ENCODE measurements around the gene SEC24A.
"Not testable (repeated sequence)": the region's sequence is repeated elsewhere in the genome, so short reads cannot be mapped to it uniquely, and the experiment has no call there.

The SEC24A gene

GRCh38 chr5:134620634-134621033, 28.0 kb upstream of the SEC24A start:
- Histone ChIP-seq H3K4me3 (ENCODE audit: low read length) (no peak overlapping the region), H3K27ac (ENCODE audit: low read depth, low read length) (no peak overlapping the region), H3K9me3 (ENCODE audit: insufficient read depth, low read depth, low read length) (no peaks in the 10 kb centered on the region), H3K4me1 (ENCODE audit: insufficient read depth, low read length) (no peaks in the 10 kb centered on the region), H3K27me3 (ENCODE audit: insufficient read depth, low read length) (no peaks in the 10 kb centered on the region), H3K36me3 (ENCODE audit: insufficient read depth, low read length) (peaks cover 42% of the 10 kb centered on the region), H3K9ac (ENCODE audit: low read depth, low read length) (no peak overlapping the region)
- WGBS = 93% methylated on average over 2 of the region's 2 CpGs

GRCh38 chr5:134625559-134625958, 23.0 kb upstream of the SEC24A start:
- 90% methylated on average over 1 of the region's 1 CpG for WGBS
- H3K4me1 ChIP-seq (ENCODE audit: insufficient read depth, low read length) = no peaks in the 10 kb centered on the region
- no peaks in the 10 kb centered on the region for H3K27me3 ChIP-seq (ENCODE audit: insufficient read depth, low read length)
- H3K4me3 ChIP-seq (ENCODE audit: low read length) = no peak overlapping the region
- no peaks in the 10 kb centered on the region for H3K9me3 ChIP-seq (ENCODE audit: insufficient read depth, low read depth, low read length)
- no peak overlapping the region for H3K27ac ChIP-seq (ENCODE audit: low read depth, low read length)
- peaks cover 20% of the 10 kb centered on the region for H3K36me3 ChIP-seq (ENCODE audit: insufficient read depth, low read length)
- H3K9ac ChIP-seq (ENCODE audit: low read depth, low read length) = no peak overlapping the region

GRCh38 chr5:134626369-134627014, 22.1 kb upstream of the SEC24A start:
- no peak overlapping the region for H3K27ac ChIP-seq (ENCODE audit: low read depth, low read length)
- no peaks in the 10 kb centered on the region for H3K9me3 ChIP-seq (ENCODE audit: insufficient read depth, low read depth, low read length)
- no peaks in the 10 kb centered on the region for H3K4me1 ChIP-seq (ENCODE audit: insufficient read depth, low read length)
- H3K36me3 ChIP-seq (ENCODE audit: insufficient read depth, low read length) = peaks cover 12% of the 10 kb centered on the region
- H3K4me3 ChIP-seq (ENCODE audit: low read length) = no peak overlapping the region
- H3K9ac ChIP-seq (ENCODE audit: low read depth, low read length) = no peak overlapping the region
- no peaks in the 10 kb centered on the region for H3K27me3 ChIP-seq (ENCODE audit: insufficient read depth, low read length)
- WGBS = 89% methylated on average over 1 of the region's 2 CpGs

GRCh38 chr5:134634227-134634626, 14.4 kb upstream of the SEC24A start:
- no peaks in the 10 kb centered on the region for H3K4me1 ChIP-seq (ENCODE audit: insufficient read depth, low read length)
- no peaks in the 10 kb centered on the region for H3K27me3 ChIP-seq (ENCODE audit: insufficient read depth, low read length)
- no peaks in the 10 kb centered on the region for H3K36me3 ChIP-seq (ENCODE audit: insufficient read depth, low read length)
- no peak overlapping the region for H3K27ac ChIP-seq (ENCODE audit: low read depth, low read length)
- no peak overlapping the region for H3K4me3 ChIP-seq (ENCODE audit: low read length)
- WGBS = 92% methylated on average over 10 of the region's 10 CpGs
- no peaks in the 10 kb centered on the region for H3K9me3 ChIP-seq (ENCODE audit: insufficient read depth, low read depth, low read length)
- no peak overlapping the region for H3K9ac ChIP-seq (ENCODE audit: low read depth, low read length)

- H3K4me1 ChIP-seq (ENCODE audit: insufficient read depth, low read length); H3K27me3 ChIP-seq (ENCODE audit: insufficient read depth, low read length); H3K4me3 ChIP-seq (ENCODE audit: low read length); H3K9me3 ChIP-seq (ENCODE audit: insufficient read depth, low read depth, low read length); H3K27ac ChIP-seq (ENCODE audit: low read depth, low read length); H3K36me3 ChIP-seq (ENCODE audit: insufficient read depth, low read length); H3K9ac ChIP-seq (ENCODE audit: low read depth, low read length): not testable (repeated sequence)
- WGBS = 85% methylated on average over 1 of the region's 1 CpG
Observed at GRCh38 chr5:134635366-134635765, 13.2 kb upstream of the SEC24A start.

- no peak overlapping the region for H3K9ac ChIP-seq (ENCODE audit: low read depth, low read length)
- H3K36me3 ChIP-seq (ENCODE audit: insufficient read depth, low read length) = no peaks in the 10 kb centered on the region
- H3K4me3 ChIP-seq (ENCODE audit: low read length) = no peak overlapping the region
- WGBS = 94% methylated on average over 9 of the region's 9 CpGs
- no peaks in the 10 kb centered on the region for H3K9me3 ChIP-seq (ENCODE audit: insufficient read depth, low read depth, low read length)
- H3K4me1 ChIP-seq (ENCODE audit: insufficient read depth, low read length) = no peaks in the 10 kb centered on the region
- no peaks in the 10 kb centered on the region for H3K27me3 ChIP-seq (ENCODE audit: insufficient read depth, low read length)
- no peak overlapping the region for H3K27ac ChIP-seq (ENCODE audit: low read depth, low read length)
Observed at GRCh38 chr5:134637116-134637721, 11.4 kb upstream of the SEC24A start.

- Histone ChIP-seq H3K4me3 (ENCODE audit: low read length) (no peak overlapping the region), H3K36me3 (ENCODE audit: insufficient read depth, low read length) (no peaks in the 10 kb centered on the region), H3K9ac (ENCODE audit: low read depth, low read length) (no peak overlapping the region), H3K27me3 (ENCODE audit: insufficient read depth, low read length) (no peaks in the 10 kb centered on the region), H3K9me3 (ENCODE audit: insufficient read depth, low read depth, low read length) (no peaks in the 10 kb centered on the region), H3K4me1 (ENCODE audit: insufficient read depth, low read length) (no peaks in the 10 kb centered on the region), H3K27ac (ENCODE audit: low read depth, low read length) (no peak overlapping the region)
- 92% methylated on average over 4 of the region's 4 CpGs for WGBS
Observed at GRCh38 chr5:134638760-134639201, 9.8 kb upstream of the SEC24A start.

- no peak overlapping the region for H3K9ac ChIP-seq (ENCODE audit: low read depth, low read length)
- H3K27ac ChIP-seq (ENCODE audit: low read depth, low read length) = no peak overlapping the region
- H3K36me3 ChIP-seq (ENCODE audit: insufficient read depth, low read length) = no peaks in the 10 kb centered on the region
- 90% methylated on average over 6 of the region's 6 CpGs for WGBS
- no peaks in the 10 kb centered on the region for H3K27me3 ChIP-seq (ENCODE audit: insufficient read depth, low read length)
- H3K4me3 ChIP-seq (ENCODE audit: low read length) = no peak overlapping the region
- H3K4me1 ChIP-seq (ENCODE audit: insufficient read depth, low read length) = no peaks in the 10 kb centered on the region
- no peaks in the 10 kb centered on the region for H3K9me3 ChIP-seq (ENCODE audit: insufficient read depth, low read depth, low read length)
Observed at GRCh38 chr5:134642931-134643530, 5.6 kb upstream of the SEC24A start.

GRCh38 chr5:134647750-134648424, 698 bp upstream of the SEC24A start:
- no peaks in the 10 kb centered on the region for H3K9me3 ChIP-seq (ENCODE audit: insufficient read depth, low read depth, low read length)
- peak overlapping the region; percentile 87 for H3K27ac ChIP-seq (ENCODE audit: low read depth, low read length)
- no peaks in the 10 kb centered on the region for H3K27me3 ChIP-seq (ENCODE audit: insufficient read depth, low read length)
- peak overlapping the region; percentile 67 for H3K4me3 ChIP-seq (ENCODE audit: low read length)
- 16% methylated on average over 14 of the region's 15 CpGs for WGBS
- peak overlapping the region; percentile 85 for H3K9ac ChIP-seq (ENCODE audit: low read depth, low read length)
- peaks cover 9% of the 10 kb centered on the region; the same call in 1 of the 2 replicates for H3K4me1 ChIP-seq (ENCODE audit: insufficient read depth, low read length)
- no peaks in the 10 kb centered on the region for H3K36me3 ChIP-seq (ENCODE audit: insufficient read depth, low read length)

- 2% methylated on average over 16 of the region's 18 CpGs for WGBS
- no peaks in the 10 kb centered on the region for H3K27me3 ChIP-seq (ENCODE audit: insufficient read depth, low read length)
- H3K9ac ChIP-seq (ENCODE audit: low read depth, low read length) = peak overlapping the region; percentile 85
- H3K36me3 ChIP-seq (ENCODE audit: insufficient read depth, low read length) = no peaks in the 10 kb centered on the region
- peak overlapping the region; percentile 87; the same call in 1 of the 2 replicates for H3K27ac ChIP-seq (ENCODE audit: low read depth, low read length)
- no peaks in the 10 kb centered on the region for H3K9me3 ChIP-seq (ENCODE audit: insufficient read depth, low read depth, low read length)
- H3K4me3 ChIP-seq (ENCODE audit: low read length) = peak overlapping the region; percentile 67
- peaks cover 9% of the 10 kb centered on the region; the same call in 1 of the 2 replicates for H3K4me1 ChIP-seq (ENCODE audit: insufficient read depth, low read length)
Observed at GRCh38 chr5:134649163-134649835, 714 bp downstream of the SEC24A start.

GRCh38 chr5:134650660-134651059, 2.1 kb downstream of the SEC24A start:
- H3K4me1 ChIP-seq (ENCODE audit: insufficient read depth, low read length); H3K36me3 ChIP-seq (ENCODE audit: insufficient read depth, low read length); H3K9ac ChIP-seq (ENCODE audit: low read depth, low read length); H3K27me3 ChIP-seq (ENCODE audit: insufficient read depth, low read length); H3K9me3 ChIP-seq (ENCODE audit: insufficient read depth, low read depth, low read length); H3K27ac ChIP-seq (ENCODE audit: low read depth, low read length): not testable (repeated sequence)
- WGBS = 97% methylated on average over 5 of the region's 6 CpGs
- peak overlapping the region; percentile 67; the same call in 1 of the 2 replicates for H3K4me3 ChIP-seq (ENCODE audit: low read length)

All from HUES64 (cell line).